Neural cell (in vitro differentiated cells): Measurements from ENCODE around the gene MOGAT2. TPM values are rescaled to one million over a fixed set of nuclear protein-coding genes. Genes with fewer than 3 reads are reported as not detected.

ENCODE experiments used
- H2AFZ ChIP-seq: fragments of 200-600, 300-800 bp; sonication (generic), shearing (Covaris generic); 2 replicates; pipeline ENCODE4 v1.6.0; 2014; ENCODE audit warnings: low read depth, mild to moderate bottlenecking, antibody characterized with exemption, low read length, moderate library complexity
- H3F3A ChIP-seq: fragments of 200-600 bp; shearing (Covaris generic); 2 replicates; pipeline ENCODE4 v1.6.1; 2016; ENCODE audit warnings: mild to moderate bottlenecking, moderate library complexity, mixed read lengths, antibody characterized with exemption, low read length; ENCODE audit not compliant: insufficient read depth, poor library complexity, severe bottlenecking
- H3K27ac ChIP-seq: fragments of 200-600, 300-800 bp; sonication (generic), shearing (Covaris generic); 2 replicates; pipeline ENCODE4 v1.5.1; 2014; ENCODE audit warnings: mild to moderate bottlenecking, low read length, moderate library complexity
- H3K27me3 ChIP-seq: fragments of 300-800, 200-600 bp; sonication (generic), shearing (Covaris generic); 2 replicates; pipeline ENCODE4 v1.6.0; 2014; ENCODE audit warnings: mild to moderate bottlenecking, low read depth, low read length, moderate library complexity; ENCODE audit not compliant: insufficient read depth
- H3K36me3 ChIP-seq: fragments of 300-800, 200-600 bp; sonication (generic), shearing (Covaris generic); 2 replicates; pipeline ENCODE4 v1.5.1; 2014; ENCODE audit warnings: mild to moderate bottlenecking, antibody characterized with exemption, low read length, moderate library complexity; ENCODE audit not compliant: insufficient read depth
- H3K4me2 ChIP-seq: fragments of 300-800, 200-600 bp; sonication (generic), shearing (Covaris generic); 2 replicates; pipeline ENCODE4 v1.6.0; 2014; ENCODE audit warnings: mild to moderate bottlenecking, low read length
- H3K4me3 ChIP-seq: fragments of 300-800, 200-600 bp; sonication (generic), shearing (Covaris generic); 2 replicates; pipeline ENCODE4 v1.5.1; 2014; ENCODE audit warnings: mild to moderate bottlenecking, low read length, moderate library complexity
- H3K79me2 ChIP-seq: fragments of 200-600 bp; shearing (Covaris generic); replicated peaks from 2 replicates; pipeline ENCODE4 v1.6.0; 2014; ENCODE audit warnings: mild to moderate bottlenecking, low read length, moderate library complexity; ENCODE audit not compliant: insufficient read depth
- H3K9ac ChIP-seq: fragments of 300-800, 200-600 bp; sonication (generic), shearing (Covaris generic); 2 replicates; pipeline ENCODE4 v1.6.1; 2016; ENCODE audit warnings: mild to moderate bottlenecking, low read length, mixed read lengths
- H3K9me2 ChIP-seq: fragments of 200-600 bp; shearing (Covaris generic); 2 replicates; pipeline ENCODE4 v1.6.1; 2016; ENCODE audit warnings: mild to moderate bottlenecking, low read length, mixed read lengths; ENCODE audit not compliant: insufficient read depth
- H3K9me3 ChIP-seq: fragments of 200-600, 300-800 bp; sonication (generic), shearing (Covaris generic); 2 replicates; pipeline ENCODE4 v1.6.1; 2016; ENCODE audit warnings: mild to moderate bottlenecking, mixed run types, low read length, moderate library complexity, mixed read lengths
- H4K20me1 ChIP-seq: fragments of 200-600 bp; shearing (Covaris generic); 2 replicates; pipeline ENCODE4 v1.6.1; 2016; ENCODE audit warnings: mild to moderate bottlenecking, mixed run types; ENCODE audit not compliant: insufficient read depth
- EP300 ChIP-seq: fragments of 450-650 bp; conservative IDR thresholded peaks from 2 replicates; pipeline ENCODE4 v1.6.1; 2014; ENCODE audit warnings: antibody characterized with exemption, mild to moderate bottlenecking, moderate library complexity; ENCODE audit not compliant: poor library complexity, severe bottlenecking
- EZH2 ChIP-seq: fragments of 200-600, 300-800 bp; shearing (Covaris generic), sonication (generic); IDR thresholded peaks from 2 replicates; pipeline ENCODE4 v1.6.1; 2014; ENCODE audit warnings: antibody characterized with exemption, low read length, borderline replicate concordance, mild to moderate bottlenecking; ENCODE audit not compliant: insufficient read depth, poor library complexity, severe bottlenecking
- MXI1 ChIP-seq: fragments of 450-650 bp; conservative IDR thresholded peaks from 2 replicates; pipeline ENCODE4 v1.6.1; 2014; ENCODE audit warnings: antibody characterized with exemption, mild to moderate bottlenecking; ENCODE audit not compliant: poor library complexity, severe bottlenecking
- POLR2AphosphoS5 ChIP-seq: IDR thresholded peaks from 2 replicates; pipeline ENCODE4 v1.6.1; 2012
- RAD21 ChIP-seq: fragments of 450-650 bp; conservative IDR thresholded peaks from 2 replicates; pipeline ENCODE4 v1.6.1; 2014; ENCODE audit warnings: antibody characterized with exemption, mild to moderate bottlenecking, moderate library complexity
- SMC3 ChIP-seq: fragments of 450-650 bp; conservative IDR thresholded peaks from 2 replicates; pipeline ENCODE4 v1.6.1; 2014; ENCODE audit warnings: antibody characterized with exemption, mild to moderate bottlenecking, moderate library complexity; ENCODE audit not compliant: poor library complexity
- TAF1 ChIP-seq: IDR thresholded peaks from 2 replicates; pipeline ENCODE4 v1.6.1; 2012; ENCODE audit warnings: low read depth
- polyA plus RNA-seq: library from polyadenylated mRNA; depleted of rRNA; stranded (reverse); fragments of >200 nt; gene quantifications from 2 replicates; pipeline ENCODE4 v1.2.3, GENCODE V29; 2014
- TF ChIP-seq, protein P1 (sequence below): fragments of 450-650 bp; IDR thresholded peaks from 2 replicates; pipeline ENCODE4 v1.5.1; 2014; ENCODE audit warnings: antibody characterized with exemption, mild to moderate bottlenecking, moderate library complexity; ENCODE audit not compliant: poor library complexity, severe bottlenecking
- TF ChIP-seq, protein P2 (sequence below): IDR thresholded peaks from 2 replicates; pipeline ENCODE4 v1.6.1; 2012; ENCODE audit warnings: borderline replicate concordance

The MOGAT2 gene
- polyA plus RNA-seq, 1 donor from 2014 or later: not detected

GRCh38 chr11:75700940-75701339 lies 16.7 kb upstream of the MOGAT2 start:
- H3K9me2 ChIP-seq: no peaks in the 10 kb centered on the region
- no peaks in the 10 kb centered on the region for H3K36me3 ChIP-seq
- no peaks in the 10 kb centered on the region for H3K9me3 ChIP-seq
- H3K4me2 ChIP-seq: no peak overlapping the region
- no peaks in the 10 kb centered on the region for H3K27me3 ChIP-seq
- H3K27ac ChIP-seq: no peak overlapping the region
- TF ChIP-seq RAD21: no peak
- TF ChIP-seq POLR2AphosphoS5: no peak
- no peak for TF ChIP-seq EP300
- no peak for TF ChIP-seq MXI1
- TF ChIP-seq TAF1: no peak
- no peak for TF ChIP-seq EZH2
- TF ChIP-seq, protein P1, sequence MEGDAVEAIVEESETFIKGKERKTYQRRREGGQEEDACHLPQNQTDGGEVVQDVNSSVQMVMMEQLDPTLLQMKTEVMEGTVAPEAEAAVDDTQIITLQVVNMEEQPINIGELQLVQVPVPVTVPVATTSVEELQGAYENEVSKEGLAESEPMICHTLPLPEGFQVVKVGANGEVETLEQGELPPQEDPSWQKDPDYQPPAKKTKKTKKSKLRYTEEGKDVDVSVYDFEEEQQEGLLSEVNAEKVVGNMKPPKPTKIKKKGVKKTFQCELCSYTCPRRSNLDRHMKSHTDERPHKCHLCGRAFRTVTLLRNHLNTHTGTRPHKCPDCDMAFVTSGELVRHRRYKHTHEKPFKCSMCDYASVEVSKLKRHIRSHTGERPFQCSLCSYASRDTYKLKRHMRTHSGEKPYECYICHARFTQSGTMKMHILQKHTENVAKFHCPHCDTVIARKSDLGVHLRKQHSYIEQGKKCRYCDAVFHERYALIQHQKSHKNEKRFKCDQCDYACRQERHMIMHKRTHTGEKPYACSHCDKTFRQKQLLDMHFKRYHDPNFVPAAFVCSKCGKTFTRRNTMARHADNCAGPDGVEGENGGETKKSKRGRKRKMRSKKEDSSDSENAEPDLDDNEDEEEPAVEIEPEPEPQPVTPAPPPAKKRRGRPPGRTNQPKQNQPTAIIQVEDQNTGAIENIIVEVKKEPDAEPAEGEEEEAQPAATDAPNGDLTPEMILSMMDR: no peak
- TF ChIP-seq, protein P2, sequence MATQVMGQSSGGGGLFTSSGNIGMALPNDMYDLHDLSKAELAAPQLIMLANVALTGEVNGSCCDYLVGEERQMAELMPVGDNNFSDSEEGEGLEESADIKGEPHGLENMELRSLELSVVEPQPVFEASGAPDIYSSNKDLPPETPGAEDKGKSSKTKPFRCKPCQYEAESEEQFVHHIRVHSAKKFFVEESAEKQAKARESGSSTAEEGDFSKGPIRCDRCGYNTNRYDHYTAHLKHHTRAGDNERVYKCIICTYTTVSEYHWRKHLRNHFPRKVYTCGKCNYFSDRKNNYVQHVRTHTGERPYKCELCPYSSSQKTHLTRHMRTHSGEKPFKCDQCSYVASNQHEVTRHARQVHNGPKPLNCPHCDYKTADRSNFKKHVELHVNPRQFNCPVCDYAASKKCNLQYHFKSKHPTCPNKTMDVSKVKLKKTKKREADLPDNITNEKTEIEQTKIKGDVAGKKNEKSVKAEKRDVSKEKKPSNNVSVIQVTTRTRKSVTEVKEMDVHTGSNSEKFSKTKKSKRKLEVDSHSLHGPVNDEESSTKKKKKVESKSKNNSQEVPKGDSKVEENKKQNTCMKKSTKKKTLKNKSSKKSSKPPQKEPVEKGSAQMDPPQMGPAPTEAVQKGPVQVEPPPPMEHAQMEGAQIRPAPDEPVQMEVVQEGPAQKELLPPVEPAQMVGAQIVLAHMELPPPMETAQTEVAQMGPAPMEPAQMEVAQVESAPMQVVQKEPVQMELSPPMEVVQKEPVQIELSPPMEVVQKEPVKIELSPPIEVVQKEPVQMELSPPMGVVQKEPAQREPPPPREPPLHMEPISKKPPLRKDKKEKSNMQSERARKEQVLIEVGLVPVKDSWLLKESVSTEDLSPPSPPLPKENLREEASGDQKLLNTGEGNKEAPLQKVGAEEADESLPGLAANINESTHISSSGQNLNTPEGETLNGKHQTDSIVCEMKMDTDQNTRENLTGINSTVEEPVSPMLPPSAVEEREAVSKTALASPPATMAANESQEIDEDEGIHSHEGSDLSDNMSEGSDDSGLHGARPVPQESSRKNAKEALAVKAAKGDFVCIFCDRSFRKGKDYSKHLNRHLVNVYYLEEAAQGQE: no peak
- no peak for TF ChIP-seq SMC3
- H3K79me2 ChIP-seq: no peaks in the 10 kb centered on the region
- H4K20me1 ChIP-seq: no peaks in the 10 kb centered on the region
- no peak overlapping the region for H3K9ac ChIP-seq
- H3K4me3 ChIP-seq: no peak overlapping the region
- no peak overlapping the region for H2AFZ ChIP-seq
- no peaks in the 10 kb centered on the region for H3F3A ChIP-seq

DNA sequence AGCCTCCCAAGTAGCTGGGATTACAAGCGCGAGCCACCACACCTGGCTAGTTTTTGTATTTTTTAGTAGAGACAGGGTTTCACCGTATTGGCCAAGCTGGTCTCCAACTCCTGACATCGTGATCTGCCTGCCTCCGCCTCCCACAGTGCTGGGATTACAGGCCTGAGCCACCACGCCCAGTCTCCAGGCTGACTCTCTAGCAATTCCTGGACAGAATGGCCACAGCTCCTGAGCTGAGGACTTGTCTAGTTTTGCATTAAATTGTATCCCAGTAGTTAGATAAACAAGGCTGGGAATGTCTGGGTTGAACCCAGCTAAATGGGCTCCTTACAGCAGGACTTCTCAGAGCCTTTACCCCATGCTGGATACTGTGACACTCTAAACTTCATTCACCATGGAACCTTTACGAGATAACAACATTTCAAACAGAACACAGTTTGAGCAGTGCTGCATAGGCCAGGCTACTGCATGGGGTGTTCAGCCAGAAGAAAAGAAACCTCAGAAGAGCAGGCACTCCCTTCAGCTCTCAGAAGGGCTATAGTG lies 13.9 kb upstream of the MOGAT2 start:
- no peak overlapping the region for H2AFZ ChIP-seq
- H3K4me3 ChIP-seq: no peak overlapping the region
- no peaks in the 10 kb centered on the region for H3K79me2 ChIP-seq
- no peak overlapping the region for H3K27ac ChIP-seq
- no peak overlapping the region for H3K9ac ChIP-seq
- no peak for TF ChIP-seq MXI1
- TF ChIP-seq, protein P2: no peak
- no peak for TF ChIP-seq TAF1
- TF ChIP-seq EP300: no peak
- TF ChIP-seq RAD21: no peak
- no peak for TF ChIP-seq SMC3
- no peak for TF ChIP-seq POLR2AphosphoS5
- TF ChIP-seq, protein P1: no peak
- no peak for TF ChIP-seq EZH2
- H3F3A ChIP-seq: no peaks in the 10 kb centered on the region
- H4K20me1 ChIP-seq: no peaks in the 10 kb centered on the region
- no peaks in the 10 kb centered on the region for H3K36me3 ChIP-seq
- H3K27me3 ChIP-seq: no peaks in the 10 kb centered on the region
- no peak overlapping the region for H3K4me2 ChIP-seq
- H3K9me2 ChIP-seq: no peaks in the 10 kb centered on the region
- no peaks in the 10 kb centered on the region for H3K9me3 ChIP-seq
